PC-3 (cell line): Measurements from ENCODE around the gene SAE1.

Source experiments
- EZH2 ChIP-seq: fragments of 300-600 bp; sonication (generic); IDR thresholded peaks from one replicate; pipeline ENCODE4 v1.6.1; 2017; ENCODE audit warnings: antibody characterized with exemption, mild to moderate bottlenecking, low read length; ENCODE audit not compliant: unreplicated experiment
- TF ChIP-seq, protein P1 (sequence below): fragments of 300-600 bp; sonication (generic); conservative IDR thresholded peaks from 2 replicates; pipeline ENCODE4 v1.5.1; 2017; ENCODE audit warnings: antibody characterized with exemption, low read depth, mild to moderate bottlenecking, low read length

DNA sequence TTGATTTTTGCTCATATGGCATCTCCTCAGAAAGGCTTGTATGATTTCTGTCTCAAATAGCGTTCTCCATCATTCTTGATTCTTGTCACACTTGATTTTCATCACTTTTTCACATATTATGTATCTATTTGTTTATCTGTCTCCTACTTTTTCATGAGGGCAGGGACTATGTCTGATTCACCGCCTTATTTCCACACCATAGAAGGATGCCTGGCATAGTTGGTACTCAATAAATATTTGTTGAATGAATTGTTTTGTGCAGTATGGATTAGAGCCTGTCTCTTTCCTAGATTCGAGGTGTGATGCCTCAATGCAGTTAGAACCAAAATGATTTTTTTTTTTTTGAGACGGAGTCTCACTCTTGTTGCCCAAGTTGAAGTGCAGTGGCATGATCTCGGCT, 12.1 kb downstream of the SAE1 start:
- TF ChIP-seq EZH2, result no peak
- TF ChIP-seq, protein P1, sequence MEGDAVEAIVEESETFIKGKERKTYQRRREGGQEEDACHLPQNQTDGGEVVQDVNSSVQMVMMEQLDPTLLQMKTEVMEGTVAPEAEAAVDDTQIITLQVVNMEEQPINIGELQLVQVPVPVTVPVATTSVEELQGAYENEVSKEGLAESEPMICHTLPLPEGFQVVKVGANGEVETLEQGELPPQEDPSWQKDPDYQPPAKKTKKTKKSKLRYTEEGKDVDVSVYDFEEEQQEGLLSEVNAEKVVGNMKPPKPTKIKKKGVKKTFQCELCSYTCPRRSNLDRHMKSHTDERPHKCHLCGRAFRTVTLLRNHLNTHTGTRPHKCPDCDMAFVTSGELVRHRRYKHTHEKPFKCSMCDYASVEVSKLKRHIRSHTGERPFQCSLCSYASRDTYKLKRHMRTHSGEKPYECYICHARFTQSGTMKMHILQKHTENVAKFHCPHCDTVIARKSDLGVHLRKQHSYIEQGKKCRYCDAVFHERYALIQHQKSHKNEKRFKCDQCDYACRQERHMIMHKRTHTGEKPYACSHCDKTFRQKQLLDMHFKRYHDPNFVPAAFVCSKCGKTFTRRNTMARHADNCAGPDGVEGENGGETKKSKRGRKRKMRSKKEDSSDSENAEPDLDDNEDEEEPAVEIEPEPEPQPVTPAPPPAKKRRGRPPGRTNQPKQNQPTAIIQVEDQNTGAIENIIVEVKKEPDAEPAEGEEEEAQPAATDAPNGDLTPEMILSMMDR, result no peak
